A549 (cell line): Measurements from ENCODE around the gene SHMT2. TPM values are rescaled to one million over a fixed set of nuclear protein-coding genes. Genes with fewer than 3 reads are reported as not detected.

ENCODE experiments used
- ATAC-seq, 2 experiments: fragments of 200-7000 bp in 1 of 2; fragments of >200 bp in 1 of 2; cut with Nextera tagmentation in 1 of 2; cut with Tn5 transposase in 1 of 2; 3 replicates each; pipeline versions ENCODE4 v1.8.0 to v1.9.1; 2018 to 2020; ENCODE audit warnings: mild to moderate bottlenecking in 1 of 2, moderate library complexity in 1 of 2
- CTCF ChIA-PET: fragments of 300-600 bp; sonication (Branson Sonifier 250); formaldehyde crosslinking; extraction: SDS; loops from one replicate; lab custom pipeline; 2021; ENCODE audit warnings: antibody characterized with exemption, inconsistent platforms; lab: Yijun Ruan, JAX
- POLR2A ChIA-PET: fragments of 350-600 bp; formaldehyde crosslinking; extraction: SDS; loops from one replicate; lab custom pipeline; 2021; ENCODE audit warnings: antibody characterized with exemption, inconsistent platforms; lab: Yijun Ruan, JAX
- DNase-seq, 2 experiments: peaks; one replicate each; pipeline versions ENCODE4 v3.0.0 to v3.0.0-alpha.2; 2011 to 2016; ENCODE audit warnings: low read depth in 1 of 2, low spot score in 1 of 2
- FAIRE-seq: peaks from 2 replicates; lab custom pipeline; 2011; peaks lifted over from hg19 to GRCh38; lab: Jason Lieb, UNC
- H3K27ac ChIP-seq, 2 experiments: fragments of >200 bp; sonication (Bioruptor Twin); formaldehyde crosslinking; 3 replicates each; pipeline ENCODE4 v1.5.1; 2016 to 2017
- H3K4me1 ChIP-seq: fragments of >200 bp; sonication (Bioruptor Twin); formaldehyde crosslinking; 3 replicates; pipeline ENCODE4 v1.6.1; 2016
- H3K4me2 ChIP-seq: fragments of >200 bp; sonication (Bioruptor Twin); formaldehyde crosslinking; 3 replicates; pipeline ENCODE4 v1.6.1; 2016
- H3K4me3 ChIP-seq: fragments of >200 bp; sonication (Bioruptor Twin); formaldehyde crosslinking; 3 replicates; pipeline ENCODE4 v1.5.1; 2016
- H3K9me3 ChIP-seq: fragments of >200 bp; sonication (Bioruptor Twin); formaldehyde crosslinking; 3 replicates; pipeline ENCODE4 v1.6.1; 2016
- BHLHE40 ChIP-seq: IDR thresholded peaks from 2 replicates; pipeline ENCODE4 v1.6.1; 2012; ENCODE audit warnings: low read depth, low read length, inconsistent platforms
- EP300 ChIP-seq, 2 experiments: fragments of >200 bp; sonication (Bioruptor Twin); formaldehyde crosslinking; IDR thresholded peaks; 2 replicates in 1 of 2; 3 replicates in 1 of 2; pipeline ENCODE4 v1.6.1; 2016 to 2017
- ESRRA ChIP-seq: fragments of 150-350 bp; IDR thresholded peaks from 2 replicates; pipeline ENCODE4 v1.6.1; 2014; ENCODE audit warnings: mild to moderate bottlenecking, low read length, borderline replicate concordance
- HOXB13 ChIP-seq: fragments of 250-450 bp; sonication (Bioruptor Pico); IDR thresholded peaks from 2 replicates; pipeline ENCODE4 v1.5.0; 2020; ENCODE audit warnings: low read depth, mild to moderate bottlenecking, moderate library complexity
- JUNB ChIP-seq: fragments of >200 bp; sonication (Bioruptor Twin); formaldehyde crosslinking; IDR thresholded peaks from 2 replicates; pipeline ENCODE4 v1.6.1; 2016
- KDM1A ChIP-seq: fragments of 200-600 bp; sonication (generic); IDR thresholded peaks from 2 replicates; pipeline ENCODE4 v1.6.1; 2016; ENCODE audit warnings: low read depth, mild to moderate bottlenecking
- MAX ChIP-seq: IDR thresholded peaks from 2 replicates; pipeline ENCODE4 v1.6.1; 2012
- MAZ ChIP-seq: fragments of 150-350 bp; IDR thresholded peaks from 2 replicates; pipeline ENCODE4 v1.6.1; 2014; ENCODE audit warnings: antibody characterized with exemption, low read depth, low read length, borderline replicate concordance
- MYC ChIP-seq: IDR thresholded peaks from 2 replicates; pipeline ENCODE4 v1.6.1; 2012; ENCODE audit warnings: mild to moderate bottlenecking, inconsistent platforms, low read length, improper control_type of control experiment, borderline replicate concordance
- NPAS2 ChIP-seq: fragments of 250-450 bp; sonication (Bioruptor Pico); IDR thresholded peaks from 2 replicates; pipeline ENCODE4 v1.8.0; 2022; ENCODE audit warnings: mild to moderate bottlenecking, moderate library complexity, borderline replicate concordance
- NR3C1 ChIP-seq: fragments of >200 bp; sonication (Bioruptor Twin); formaldehyde crosslinking; IDR thresholded peaks from 3 replicates; pipeline ENCODE4 v1.6.1; 2017
- PBX3 ChIP-seq: IDR thresholded peaks from 2 replicates; pipeline ENCODE4 v1.6.1; 2012
- PHF8 ChIP-seq: fragments of 200-600 bp; sonication (generic); IDR thresholded peaks from 2 replicates; pipeline ENCODE4 v1.6.1; 2016; ENCODE audit warnings: low read depth, mild to moderate bottlenecking, antibody characterized with exemption, moderate library complexity, borderline replicate concordance
- POLR2AphosphoS2 ChIP-seq: conservative IDR thresholded peaks from 2 replicates; pipeline ENCODE4 v1.6.1; 2012; ENCODE audit warnings: low read length, improper control_type of control experiment, inconsistent platforms
- RAD21 ChIP-seq, 2 experiments: fragments of >200 bp in 1 of 2; sonication (Bioruptor Twin) in 1 of 2; formaldehyde crosslinking in 1 of 2; IDR thresholded peaks in 1 of 2; conservative IDR thresholded peaks in 1 of 2; 2 replicates in 1 of 2; 3 replicates in 1 of 2; pipeline ENCODE4 v1.6.1; 2012 to 2018; ENCODE audit warnings: inconsistent platforms in 1 of 2
- RARB ChIP-seq: fragments of 250-450 bp; sonication (Bioruptor Pico); IDR thresholded peaks from 2 replicates; pipeline ENCODE4 v1.8.0; 2021; ENCODE audit warnings: mild to moderate bottlenecking, moderate library complexity
- REST ChIP-seq: fragments of 200-600 bp; sonication (generic); IDR thresholded peaks from 2 replicates; pipeline ENCODE4 v1.6.1; 2016; ENCODE audit warnings: antibody characterized with exemption, mild to moderate bottlenecking, moderate library complexity
- RNF2 ChIP-seq: fragments of 200-600 bp; sonication (generic); IDR thresholded peaks from 2 replicates; pipeline ENCODE4 v1.6.1; 2016; ENCODE audit warnings: low read depth, mild to moderate bottlenecking, antibody characterized with exemption, moderate library complexity, borderline replicate concordance
- SMC3 ChIP-seq: fragments of >200 bp; sonication (Bioruptor Twin); formaldehyde crosslinking; IDR thresholded peaks from 3 replicates; pipeline ENCODE4 v1.6.1; 2018; ENCODE audit warnings: inconsistent platforms
- SREBF2 ChIP-seq: fragments of 450-650 bp; IDR thresholded peaks from 2 replicates; pipeline ENCODE4 v1.6.1; 2014; ENCODE audit warnings: mild to moderate bottlenecking, moderate library complexity
- TP53 ChIP-seq: fragments of 250-450 bp; sonication (Bioruptor Pico); IDR thresholded peaks from 2 replicates; pipeline ENCODE4 v1.5.0; 2021; ENCODE audit warnings: mild to moderate bottlenecking, moderate library complexity
- ZC3H11A ChIP-seq: fragments of 450-650 bp; IDR thresholded peaks from 2 replicates; pipeline ENCODE4 v1.6.1; 2014; ENCODE audit warnings: antibody characterized with exemption, mild to moderate bottlenecking
- ZSCAN20 ChIP-seq: fragments of 250-450 bp; sonication (Bioruptor Pico); IDR thresholded peaks from 2 replicates; pipeline ENCODE4 v1.8.0; 2022; ENCODE audit warnings: mild to moderate bottlenecking, moderate library complexity
- WGBS: methylation state at CpG from one replicate; pipeline ENCODE4 v1.1.6; 2017; ENCODE audit errors: missing lambda C conversion rate; 5-methylcytosine and 5-hydroxymethylcytosine counted together
- polyA plus RNA-seq, 4 experiments: library from polyadenylated mRNA; depleted of rRNA in 3 of 4; stranded (reverse); fragments of >200 nt; fragmentation: RNase III in 1 of 4; extraction: RNeasy Plus Mini Kit Qiagen cat#74134 plus additional on column Dnase treatment in 1 of 4; gene quantifications; 2 replicates in 3 of 4; 3 replicates in 1 of 4; pipeline ENCODE4 v1.2.3, GENCODE V29; 2011 to 2017
- TF ChIP-seq, protein P1 (sequence below): fragments of >200 bp; sonication (Bioruptor Twin); formaldehyde crosslinking; IDR thresholded peaks from 2 replicates; pipeline ENCODE4 v1.6.1; 2016

The SHMT2 gene
- polyA plus RNA-seq, 2 of the 4 experiments (the other 2 are of a cell fraction), result 113 to 156 TPM

DNA sequence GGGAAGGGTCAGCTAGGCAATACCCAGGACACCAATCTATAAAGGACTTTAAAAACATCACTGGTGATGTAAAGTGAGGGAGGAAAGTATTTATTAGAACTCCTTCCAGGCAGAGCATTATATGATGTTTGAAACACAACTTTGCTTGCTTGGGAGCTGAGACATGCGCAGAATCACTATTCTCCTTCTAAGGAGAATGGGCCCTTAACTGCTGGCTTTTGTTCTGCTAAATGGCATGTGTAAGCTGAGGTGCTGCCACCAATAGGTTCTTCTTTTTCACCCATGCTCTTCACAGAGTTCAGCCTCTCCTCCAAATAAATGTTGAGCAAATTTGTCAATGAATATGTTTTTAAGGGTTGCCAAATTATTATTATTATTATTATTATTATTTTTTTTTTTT lies 17.5 kb downstream of the SHMT2 start:
- Histone ChIP-seq H3K4me2 (no peak overlapping the region), H3K9me3 (no peaks in the 10 kb centered on the region), H3K4me1 (peaks cover 16% of the 10 kb centered on the region; the same call in 2 of the 3 replicates), H3K27ac (no peak overlapping the region), H3K4me3 (no peak overlapping the region)
- ChIA-PET POLR2A (interaction anchor here (0.8 kb wide), 1 partner anchor 32 kb away, joined by 3 read pairs; no protein-coding TSS in a partner anchor), CTCF (interaction anchor here (0.9 to 26.5 kb wide), 4 partner anchors 16 to 209 kb away, joined by 3 to 615 read pairs (median 70); partner anchors contain the start of gene NXPH4)
- 87% methylated on average over 1 of the region's 1 CpG for WGBS
- ATAC-seq, result no peak
- TF ChIP-seq RNF2, result no peak
- TF ChIP-seq HOXB13, result no peak
- TF ChIP-seq MAZ, result no peak
- no peak for TF ChIP-seq NR3C1
- no peak for TF ChIP-seq MYC
- TF ChIP-seq MAX, result no peak
- no peak for TF ChIP-seq NPAS2 (CRISPR knock-in tag)
- no peak for TF ChIP-seq PBX3
- TF ChIP-seq TP53 (CRISPR knock-in tag), result no peak
- TF ChIP-seq REST, result no peak
- TF ChIP-seq ZC3H11A, result no peak
- TF ChIP-seq, protein P1, sequence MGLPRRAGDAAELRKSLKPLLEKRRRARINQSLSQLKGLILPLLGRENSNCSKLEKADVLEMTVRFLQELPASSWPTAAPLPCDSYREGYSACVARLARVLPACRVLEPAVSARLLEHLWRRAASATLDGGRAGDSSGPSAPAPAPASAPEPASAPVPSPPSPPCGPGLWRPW, result no peak
- TF ChIP-seq RAD21 (conservative IDR thresholded peaks at IDR 0.05 in 1 of 2, IDR thresholded peaks at IDR 0.05 in 1 of 2), result no peak
- no peak for TF ChIP-seq SMC3
- TF ChIP-seq ZSCAN20, result no peak
- no peak for DNase-seq
- no peak for FAIRE-seq

DNA sequence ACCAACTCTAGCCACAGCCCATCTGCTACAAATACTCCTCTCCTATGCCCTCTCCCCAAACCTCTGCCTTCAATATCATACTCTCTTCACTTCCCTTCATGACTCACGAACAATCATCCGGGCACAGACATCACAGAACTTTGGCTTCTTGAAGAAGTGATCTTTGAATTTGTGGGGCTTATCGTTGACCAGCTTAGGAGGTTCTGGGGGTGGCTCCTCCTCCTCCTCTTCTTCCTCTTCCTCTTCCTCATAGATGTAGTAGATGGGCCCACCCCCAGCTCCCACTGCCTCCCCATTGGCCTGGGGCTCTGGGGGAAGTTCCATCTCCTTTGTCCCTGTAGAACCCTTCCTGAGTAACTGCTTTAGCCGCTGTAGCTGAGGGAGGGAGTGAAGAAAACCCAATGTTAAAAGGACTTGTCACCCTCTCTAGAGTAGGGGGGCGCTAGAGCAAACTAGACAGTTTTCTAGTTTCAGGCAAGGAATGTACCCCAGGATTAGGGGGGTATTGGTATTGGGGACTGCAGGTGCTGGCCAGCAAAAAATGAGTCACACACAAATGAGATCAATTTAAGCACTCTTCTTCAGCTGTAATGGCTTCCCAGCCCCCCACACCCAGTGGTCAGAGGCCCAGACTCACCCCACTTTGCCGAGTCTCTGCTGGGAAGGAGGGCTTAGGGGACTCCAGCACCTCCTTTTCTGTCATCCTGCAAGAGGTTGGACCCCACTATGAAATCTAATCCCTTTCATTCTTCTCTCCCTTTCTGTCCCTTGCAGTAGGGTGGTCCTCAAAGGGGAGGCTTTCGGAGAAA lies 19.6 kb downstream of the SHMT2 start:
- Histone ChIP-seq H3K4me1 (peaks cover 4% of the 10 kb centered on the region; the same call in 1 of the 3 replicates), H3K4me3 (no peak overlapping the region), H3K27ac (no peak overlapping the region), H3K9me3 (no peaks in the 10 kb centered on the region), H3K4me2 (no peak overlapping the region)
- FAIRE-seq (no peak), DNase-seq (no peak), ATAC-seq (no peak)
- CTCF ChIA-PET, result interaction anchor here (1.0 to 12.1 kb wide), 8 partner anchors 10 to 210 kb away, joined by 3 to 131 read pairs (median 6); no protein-coding TSS in a partner anchor
- POLR2A ChIA-PET, result no interaction called here
- WGBS, result 80% methylated on average over 7 of the region's 7 CpGs
- no peak for TF ChIP-seq PHF8
- no peak for TF ChIP-seq RARB (CRISPR knock-in tag)
- no peak for TF ChIP-seq ESRRA
- TF ChIP-seq, protein P1, result no peak
- TF ChIP-seq JUNB, result no peak
- no peak for TF ChIP-seq MAX
- TF ChIP-seq REST, result no peak
- no peak for TF ChIP-seq KDM1A
- no peak for TF ChIP-seq MAZ
- no peak for TF ChIP-seq EP300 (IDR thresholded peaks at IDR 0.05)
- no peak for TF ChIP-seq HOXB13
- TF ChIP-seq SREBF2, result no peak
- TF ChIP-seq POLR2AphosphoS2, result no peak
- no peak for TF ChIP-seq BHLHE40
